DOHH2 (cell line): ENCODE measurements around the gene MANEA.
"Not testable (repeated sequence)": the region's sequence is repeated elsewhere in the genome, so short reads cannot be mapped to it uniquely, and the experiment has no call there.

ENCODE experiments used
- H3F3A ChIP-seq: fragments of 200-600 bp; sonication (generic), shearing (Covaris generic); 2 replicates; pipeline ENCODE4 v1.6.0; 2016; ENCODE audit warnings: antibody characterized with exemption, mild to moderate bottlenecking; ENCODE audit not compliant: control insufficient read depth, insufficient read depth
- H3K27ac ChIP-seq: fragments of 200-600 bp; sonication (generic); 2 replicates; pipeline ENCODE4 v1.5.1; 2014; ENCODE audit warnings: low read depth, mild to moderate bottlenecking, low read length, moderate library complexity
- H3K27me3 ChIP-seq: fragments of 200-600 bp; sonication (generic); 2 replicates; pipeline ENCODE4 v1.6.1; 2014; ENCODE audit warnings: mild to moderate bottlenecking, low read length, mixed read lengths; ENCODE audit not compliant: control insufficient read depth
- H3K36me3 ChIP-seq: fragments of 200-600 bp; sonication (generic); 2 replicates; pipeline ENCODE4 v1.6.1; 2014; ENCODE audit warnings: mild to moderate bottlenecking, low read length, moderate library complexity, mixed read lengths; ENCODE audit not compliant: control insufficient read depth
- H3K4me1 ChIP-seq: fragments of 200-600 bp; sonication (generic); 2 replicates; pipeline ENCODE4 v1.6.1; 2014; ENCODE audit warnings: mild to moderate bottlenecking, low read length, mixed read lengths; ENCODE audit not compliant: control insufficient read depth
- H3K4me2 ChIP-seq: fragments of 200-600 bp; sonication (generic); 2 replicates; pipeline ENCODE4 v1.6.0; 2014; ENCODE audit warnings: mild to moderate bottlenecking, low read length, moderate library complexity
- H3K4me3 ChIP-seq: fragments of 200-600 bp; sonication (generic); 2 replicates; pipeline ENCODE4 v1.5.1; 2014; ENCODE audit warnings: mild to moderate bottlenecking, low read length, mixed read lengths
- H3K79me2 ChIP-seq: fragments of 200-600 bp; sonication (generic); 2 replicates; pipeline ENCODE4 v1.6.1; 2014; ENCODE audit warnings: mild to moderate bottlenecking, low read length, mixed read lengths; ENCODE audit not compliant: control insufficient read depth
- H3K9me2 ChIP-seq: fragments of 200-600 bp; sonication (generic); replicated peaks from 2 replicates; pipeline ENCODE4 v1.6.1; 2014; ENCODE audit warnings: mild to moderate bottlenecking, low read length, mixed read lengths; ENCODE audit not compliant: control insufficient read depth
- H3K9me3 ChIP-seq: fragments of 200-600 bp; sonication (generic); 2 replicates; pipeline ENCODE4 v1.6.1; 2014; ENCODE audit warnings: antibody characterized with exemption, low read length, mixed read lengths; ENCODE audit not compliant: control insufficient read depth, insufficient read depth
- H4K20me1 ChIP-seq: fragments of 200-600 bp; sonication (generic); 2 replicates; pipeline ENCODE4 v1.6.0; 2014; ENCODE audit warnings: low read depth, mild to moderate bottlenecking, antibody characterized with exemption, low read length, moderate library complexity; ENCODE audit not compliant: control insufficient read depth, insufficient read depth
- CTCF ChIP-seq: fragments of 200-600 bp; sonication (generic); IDR thresholded peaks from one replicate; pipeline ENCODE4 v1.5.1; 2014; ENCODE audit warnings: antibody characterized with exemption, mild to moderate bottlenecking, low read depth, low read length; ENCODE audit not compliant: poor library complexity, severe bottlenecking
- EZH2phosphoT487 ChIP-seq: fragments of 200-600 bp; sonication (generic); IDR thresholded peaks from 2 replicates; pipeline ENCODE4 v1.6.1; 2017; ENCODE audit warnings: borderline replicate concordance, mild to moderate bottlenecking, antibody characterized with exemption, low read length, moderate library complexity, mixed read lengths

The MANEA gene

GRCh38 chr6:95581073-95581472 is 3.7 kb downstream of the MANEA start:
- Histone ChIP-seq H4K20me1 (no peaks in the 10 kb centered on the region), H3K27me3 (no peaks in the 10 kb centered on the region), H3K4me1 (peaks cover 15% of the 10 kb centered on the region), H3K27ac (no peak overlapping the region), H3K4me2 (no peak overlapping the region), H3K79me2 (peaks cover 82% of the 10 kb centered on the region), H3K9me3 (peaks cover 6% of the 10 kb centered on the region; the same call in 1 of the 2 replicates), H3K9me2 (no peaks in the 10 kb centered on the region), H3K36me3 (peaks cover 21% of the 10 kb centered on the region), H3K4me3 (no peak overlapping the region), H3F3A (peaks cover 6% of the 10 kb centered on the region)
- TF ChIP-seq CTCF: no peak
- TF ChIP-seq EZH2phosphoT487: no peak

GRCh38 chr6:95584226-95584625 is 6.9 kb downstream of the MANEA start:
- H3K79me2 ChIP-seq: peaks cover 80% of the 10 kb centered on the region
- not testable (repeated sequence) for H3K27me3 ChIP-seq, H4K20me1 ChIP-seq, H3F3A ChIP-seq, H3K4me1 ChIP-seq, H3K4me3 ChIP-seq, H3K9me2 ChIP-seq, H3K27ac ChIP-seq, H3K9me3 ChIP-seq, H3K4me2 ChIP-seq
- H3K36me3 ChIP-seq: peaks cover 26% of the 10 kb centered on the region

- Histone ChIP-seq H3K36me3 (peaks cover 26% of the 10 kb centered on the region), H3K9me2 (no peaks in the 10 kb centered on the region), H3K27me3 (no peaks in the 10 kb centered on the region), H3K4me3 (no peak overlapping the region), H4K20me1 (no peaks in the 10 kb centered on the region), H3F3A (no peaks in the 10 kb centered on the region), H3K79me2 (peaks cover 84% of the 10 kb centered on the region), H3K9me3 (peaks cover 3% of the 10 kb centered on the region; the same call in 1 of the 2 replicates), H3K27ac (no peak overlapping the region), H3K4me1 (no peaks in the 10 kb centered on the region), H3K4me2 (no peak overlapping the region)
- TF ChIP-seq EZH2phosphoT487 (no peak), CTCF (no peak)
Observed at GRCh38 chr6:95587989-95588388, 10.7 kb downstream of the MANEA start.

- H3K4me3 ChIP-seq: no peak overlapping the region
- H3F3A ChIP-seq: no peaks in the 10 kb centered on the region
- TF ChIP-seq CTCF (no peak), EZH2phosphoT487 (no peak)
- H3K27me3 ChIP-seq: no peaks in the 10 kb centered on the region
- no peak overlapping the region for H3K27ac ChIP-seq
- H3K36me3 ChIP-seq: peaks cover 26% of the 10 kb centered on the region
- H4K20me1 ChIP-seq: no peaks in the 10 kb centered on the region
- H3K9me3 ChIP-seq: no peaks in the 10 kb centered on the region
- H3K4me2 ChIP-seq: no peak overlapping the region
- no peaks in the 10 kb centered on the region for H3K4me1 ChIP-seq
- peaks cover 82% of the 10 kb centered on the region for H3K79me2 ChIP-seq
- H3K9me2 ChIP-seq: no peaks in the 10 kb centered on the region
Observed at GRCh38 chr6:95589067-95589466, 11.7 kb downstream of the MANEA start.
